ENCODE measurements around the gene CFAP43.

DNA sequence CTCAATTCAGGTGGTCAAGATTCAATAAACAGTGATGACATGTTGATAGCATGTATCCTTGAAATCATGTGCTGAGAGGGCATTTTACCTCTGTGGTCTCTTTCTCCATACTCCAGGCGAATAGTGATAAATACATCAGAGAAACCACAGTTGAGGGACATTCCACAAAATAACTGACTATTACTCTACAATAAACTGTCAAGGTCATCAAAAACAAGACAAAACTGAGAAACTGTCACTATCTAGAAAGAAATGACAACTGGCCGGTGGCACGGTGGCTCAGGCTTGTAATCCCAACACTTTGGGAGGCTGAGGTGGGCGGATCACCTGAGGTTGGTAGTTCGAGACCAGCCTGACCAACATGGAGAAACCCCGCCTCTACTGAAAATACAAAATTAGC, 94.0 kb downstream of the CFAP43 start:
- TF ChIP-seq, protein P1, sequence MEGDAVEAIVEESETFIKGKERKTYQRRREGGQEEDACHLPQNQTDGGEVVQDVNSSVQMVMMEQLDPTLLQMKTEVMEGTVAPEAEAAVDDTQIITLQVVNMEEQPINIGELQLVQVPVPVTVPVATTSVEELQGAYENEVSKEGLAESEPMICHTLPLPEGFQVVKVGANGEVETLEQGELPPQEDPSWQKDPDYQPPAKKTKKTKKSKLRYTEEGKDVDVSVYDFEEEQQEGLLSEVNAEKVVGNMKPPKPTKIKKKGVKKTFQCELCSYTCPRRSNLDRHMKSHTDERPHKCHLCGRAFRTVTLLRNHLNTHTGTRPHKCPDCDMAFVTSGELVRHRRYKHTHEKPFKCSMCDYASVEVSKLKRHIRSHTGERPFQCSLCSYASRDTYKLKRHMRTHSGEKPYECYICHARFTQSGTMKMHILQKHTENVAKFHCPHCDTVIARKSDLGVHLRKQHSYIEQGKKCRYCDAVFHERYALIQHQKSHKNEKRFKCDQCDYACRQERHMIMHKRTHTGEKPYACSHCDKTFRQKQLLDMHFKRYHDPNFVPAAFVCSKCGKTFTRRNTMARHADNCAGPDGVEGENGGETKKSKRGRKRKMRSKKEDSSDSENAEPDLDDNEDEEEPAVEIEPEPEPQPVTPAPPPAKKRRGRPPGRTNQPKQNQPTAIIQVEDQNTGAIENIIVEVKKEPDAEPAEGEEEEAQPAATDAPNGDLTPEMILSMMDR (IDR thresholded peaks at IDR 0.05), result no peak
- no peak for TF ChIP-seq EP300 (IDR thresholded peaks at IDR 0.05)
- no peak for TF ChIP-seq POLR2A (IDR thresholded peaks at IDR 0.05)
- TF ChIP-seq POLR2AphosphoS5 (IDR thresholded peaks at IDR 0.05), result no peak

Data from gastroesophageal sphincter (tissue), 3 donors.